Fibroblast of skin of left quadriceps (primary cell): Measurements from ENCODE around the gene FUOM.
A peak's percentile ranks its signal among the peaks of the same experiment; 100 is the strongest.
"Not testable (repeated sequence)": the region's sequence is repeated elsewhere in the genome, so short reads cannot be mapped to it uniquely, and the experiment has no call there.

ENCODE experiments used
- DNase-seq, 2 experiments: peaks; one replicate each; pipeline ENCODE4 v3.0.0-alpha.2; 2013; ENCODE audit warnings: low read depth in 2 of 2

The FUOM gene

GRCh38 chr10:133332936-133333699 lies 24.7 kb downstream of the FUOM start:
- DNase-seq, result no peak

- DNase-seq, result peak; percentile 53 to 58
Observed at GRCh38 chr10:133329491-133330202, 28.2 kb downstream of the FUOM start.

GRCh38 chr10:133328358-133329343 lies 29.2 kb downstream of the FUOM start:
- DNase-seq, result no peak

- DNase-seq, result no peak
Observed at GRCh38 chr10:133327651-133328357, 30.0 kb downstream of the FUOM start.

- DNase-seq, result peak in 1 of 2 experiments; percentile 20
Observed at GRCh38 chr10:133326745-133327650, 30.8 kb downstream of the FUOM start.

GRCh38 chr10:133326223-133326551 lies 31.6 kb downstream of the FUOM start:
- no peak for DNase-seq

GRCh38 chr10:133325440-133326222 lies 32.2 kb downstream of the FUOM start:
- no peak for DNase-seq

GRCh38 chr10:133324857-133325260 lies 33.0 kb downstream of the FUOM start:
- DNase-seq, result no peak

GRCh38 chr10:133324198-133324792 lies 33.5 kb downstream of the FUOM start:
- DNase-seq, result no peak

- DNase-seq, result not testable (repeated sequence)
Observed at GRCh38 chr10:133322064-133322709, 35.6 kb downstream of the FUOM start.

- not testable (repeated sequence) for DNase-seq
Observed at GRCh38 chr10:133320852-133321422, 36.9 kb downstream of the FUOM start.

- no peak for DNase-seq
Observed at GRCh38 chr10:133318494-133319127, 39.2 kb downstream of the FUOM start.

GRCh38 chr10:133316732-133317131 lies 41.1 kb downstream of the FUOM start:
- no peak for DNase-seq

GRCh38 chr10:133316266-133316665 lies 41.6 kb downstream of the FUOM start:
- DNase-seq, result no peak

- DNase-seq, result no peak
Observed at GRCh38 chr10:133315847-133316246, 42.0 kb downstream of the FUOM start.

GRCh38 chr10:133314911-133315310 lies 42.9 kb downstream of the FUOM start:
- no peak for DNase-seq

GRCh38 chr10:133313192-133313591 lies 44.6 kb downstream of the FUOM start:
- no peak for DNase-seq

GRCh38 chr10:133312769-133313145 lies 45.1 kb downstream of the FUOM start:
- DNase-seq, result no peak
